K562 (cell line): Measurements from ENCODE around the gene THOC5. TPM values are rescaled to one million over a fixed set of nuclear protein-coding genes. Genes with fewer than 3 reads are reported as not detected.

ENCODE experiments used
- CBX1 ChIP-seq: sonication (generic); IDR thresholded peaks from 2 replicates; pipeline ENCODE4 v1.6.1; 2016; ENCODE audit warnings: antibody characterized with exemption, low read depth, mild to moderate bottlenecking
- E2F4 ChIP-seq: sonication (generic); formaldehyde crosslinking; IDR thresholded peaks from 2 replicates; pipeline ENCODE4 v1.8.0; 2022; ENCODE audit warnings: mild to moderate bottlenecking, low read depth, missing genetic modification reagents
- E2F6 ChIP-seq, 2 experiments: IDR thresholded peaks; 2 replicates each; pipeline ENCODE4 v1.6.1; 2011; ENCODE audit warnings: borderline replicate concordance in 1 of 2, control low read depth in 1 of 2, low read depth in 1 of 2, low read length in 1 of 2, mild to moderate bottlenecking in 1 of 2, mixed read lengths in 1 of 2, moderate library complexity in 1 of 2; ENCODE audit not compliant: insufficient read depth in 1 of 2, insufficient read length in 1 of 2, poor library complexity in 1 of 2, severe bottlenecking in 1 of 2; ENCODE audit errors: extremely low read depth in 1 of 2
- ETS1 ChIP-seq: conservative IDR thresholded peaks from 2 replicates; pipeline ENCODE4 v1.6.1; 2011; ENCODE audit warnings: low read depth, mild to moderate bottlenecking, low read length; ENCODE audit not compliant: control insufficient read depth
- KAT7 ChIP-seq: sonication (generic); formaldehyde crosslinking; IDR thresholded peaks from 2 replicates; pipeline ENCODE4 v1.8.0; 2022; ENCODE audit warnings: missing genetic modification reagents, mild to moderate bottlenecking, borderline replicate concordance
- NEUROD1 ChIP-seq: fragments of 150-350 bp; IDR thresholded peaks from 2 replicates; pipeline ENCODE4 v1.6.1; 2014; ENCODE audit warnings: borderline replicate concordance, low read length, low read depth; ENCODE audit not compliant: partially characterized antibody
- NR2C1 ChIP-seq, 2 experiments: fragments of 450-650 bp; IDR thresholded peaks; 2 replicates each; pipeline ENCODE4 v1.6.1; 2017; ENCODE audit warnings: mild to moderate bottlenecking in 2 of 2, antibody characterized with exemption in 1 of 2, inconsistent platforms in 1 of 2, missing compliant biosample characterization in 1 of 2, missing genetic modification characterization in 1 of 2
- NR3C1 ChIP-seq: sonication (generic); formaldehyde crosslinking; IDR thresholded peaks from 2 replicates; pipeline ENCODE4 v1.8.1; 2022; ENCODE audit warnings: missing genetic modification reagents
- PHF8 ChIP-seq: fragments of 200-600 bp; sonication (generic); IDR thresholded peaks from 2 replicates; pipeline ENCODE4 v1.6.1; 2012; ENCODE audit warnings: mixed run types, mild to moderate bottlenecking, inconsistent platforms, low read length, moderate library complexity, borderline replicate concordance
- SIN3B ChIP-seq: fragments of 450-650 bp; IDR thresholded peaks from 2 replicates; pipeline ENCODE4 v1.6.1; 2017; ENCODE audit warnings: low read depth, mild to moderate bottlenecking, moderate library complexity
- SMC3 ChIP-seq: conservative IDR thresholded peaks from 2 replicates; pipeline ENCODE4 v1.6.1; 2011; ENCODE audit warnings: low read depth, low read length, improper control_type of control experiment; ENCODE audit not compliant: insufficient read depth
- TEAD1 ChIP-seq, 2 experiments: fragments of 450-650 bp in 1 of 2; sonication (generic) in 1 of 2; formaldehyde crosslinking; IDR thresholded peaks; 2 replicates each; pipeline versions ENCODE4 v1.4.0 to v1.8.0; 2020 to 2022; ENCODE audit warnings: mild to moderate bottlenecking in 2 of 2, missing genetic modification reagents in 1 of 2
- ZBTB7A ChIP-seq: IDR thresholded peaks from 2 replicates; pipeline ENCODE4 v1.6.1; 2011; ENCODE audit warnings: low read depth, mild to moderate bottlenecking, low read length, moderate library complexity, borderline replicate concordance; ENCODE audit not compliant: control insufficient read depth
- ZFX ChIP-seq: sonication (generic); formaldehyde crosslinking; IDR thresholded peaks from 2 replicates; pipeline ENCODE4 v1.8.0; 2022; ENCODE audit warnings: mild to moderate bottlenecking, missing genetic modification reagents, moderate library complexity
- ZHX1 ChIP-seq: fragments of 150-350 bp; conservative IDR thresholded peaks from 2 replicates; pipeline ENCODE4 v1.6.1; 2014; ENCODE audit warnings: low read length
- ZNF586 ChIP-seq: fragments of 450-650 bp; formaldehyde crosslinking; conservative IDR thresholded peaks from 2 replicates; pipeline ENCODE4 v1.4.0; 2020; ENCODE audit warnings: mild to moderate bottlenecking, moderate library complexity
- polyA plus RNA-seq, 8 experiments: library from polyadenylated mRNA; depleted of rRNA in 4 of 8; stranded (reverse) in 5 of 8; unstranded in 3 of 8; fragments of >200 nt; fragmentation: Nextera tagmentation in 2 of 8; fragmentation: Illumina TruSeq in 1 of 8; extraction: Ambion mirVana in 2 of 8; extraction: Trizol in 1 of 8; gene quantifications; 2 replicates each; pipeline versions ENCODE4 v1.2.1 to v1.2.3, GENCODE V29; 2011 to 2014; ENCODE audit warnings: inconsistent platforms in 1 of 8, missing spikeins in 1 of 8
- total RNA-seq, 7 experiments: library from RNA; depleted of rRNA in 6 of 7; stranded (reverse); fragments of >200 nt in 6 of 7; fragmentation: Illumina TruSeq in 2 of 7; extraction: Trizol in 2 of 7; gene quantifications; 2 replicates each; pipeline versions ENCODE4 v1.2.1 to v1.2.3, GENCODE V29; 2011 to 2021; ENCODE audit warnings: low replicate concordance in 1 of 7

THOC5 gene
- total and polyA plus RNA-seq, 9 of the 15 experiments (the other 6 are each of a cell fraction or from before 2014, with no cell fraction given), result 45.3 to 96.5 (median 51.4) TPM

GRCh38 chr22:29480512-29481264, 72.9 kb downstream of the THOC5 start (continued):
- TF ChIP-seq ZHX1, result 0 out of 2 replicates have a peak, but pooled peaks have one; percentile 60
- TF ChIP-seq CBX1, result peak; percentile 26; the same call in 1 of the 2 replicates
- TF ChIP-seq ZBTB7A, result peak; percentile 50; the same call in 1 of the 2 replicates
- TF ChIP-seq PHF8, result peak; percentile 53; the same call in 1 of the 2 replicates
- TF ChIP-seq KAT7, result peak; percentile 86; the same call in 1 of the 2 replicates
- peak; percentile 90 to 96 for TF ChIP-seq E2F6 (IDR thresholded peaks at IDR 0.05; ENCODE audit: borderline replicate concordance in 1 of 2, extremely low read depth in 1 of 2, insufficient read depth in 1 of 2, insufficient read length in 1 of 2, low read depth in 1 of 2, low read length in 1 of 2, poor library complexity in 1 of 2, severe bottlenecking in 1 of 2)
- TF ChIP-seq SMC3, result 0 out of 2 replicates have a peak, but pooled peaks have one; percentile 15
- peak in 1 of 2 experiments; percentile 76; a peak in 1 of 4 replicates for TF ChIP-seq TEAD1 (CRISPR knock-in tag; IDR thresholded peaks at IDR 0.05)
- TF ChIP-seq NR3C1 (CRISPR knock-in tag), result peak; percentile 95
- peak; percentile 57 for TF ChIP-seq NEUROD1
- peak; percentile 74 for TF ChIP-seq ZFX (CRISPR knock-in tag)
- TF ChIP-seq SIN3B, result 0 out of 2 replicates have a peak, but pooled peaks have one; percentile 14
- TF ChIP-seq ETS1, result peak; percentile 47; the same call in 1 of the 2 replicates
- TF ChIP-seq ZNF586, result no peak
- no peak for TF ChIP-seq E2F4 (CRISPR knock-in tag)
- peak; percentile 62; the same call in 1 of the 2 replicates for TF ChIP-seq NR2C1 (IDR thresholded peaks at IDR 0.05)
- TF ChIP-seq NR2C1 (tag; IDR thresholded peaks at IDR 0.05), result peak; percentile 61
